ENCODE measurements around the gene AGBL1.

Gene AGBL1

GRCh38 chr15:87031540-87032230 lies 952.0 kb downstream of the AGBL1 start:
- Histone ChIP-seq H2AFZ (ENCODE audit: low read depth, low read length) (no peak overlapping the region), H4K20me1 (ENCODE audit: insufficient read depth, low read length) (no peaks in the 10 kb centered on the region), H3K4me1 (ENCODE audit: insufficient read depth, low read length) (no peaks in the 10 kb centered on the region), H3K27me3 (ENCODE audit: insufficient read depth, low read length, poor library complexity) (no peaks in the 10 kb centered on the region), H3K4me2 (ENCODE audit: insufficient read depth, low read length) (no peak overlapping the region), H3K9ac (ENCODE audit: low read depth, low read length) (no peak overlapping the region), H3K4me3 (ENCODE audit: low read depth in 1 of 2, low read length in 2 of 2) (no peak overlapping the region), H3K36me3 (ENCODE audit: insufficient read depth, low read length) (no peaks in the 10 kb centered on the region), H3K79me2 (ENCODE audit: insufficient read depth, low read length) (no peaks in the 10 kb centered on the region), H3K9me3 (ENCODE audit: insufficient read depth, low read length, severe bottlenecking) (no peaks in the 10 kb centered on the region), H3K27ac (ENCODE audit: low read length) (no peak overlapping the region)
- TF ChIP-seq EZH2 (IDR thresholded peaks at IDR 0.05; ENCODE audit: borderline replicate concordance, low read depth, low read length, severe bottlenecking) (no peak), CTCF (IDR thresholded peaks at IDR 0.05; ENCODE audit: borderline replicate concordance, extremely low read depth, low read length, poor library complexity, severe bottlenecking) (no peak)
- DNase-seq, result no peak
- no peak for ATAC-seq (ENCODE audit: insufficient read depth, low read depth)

GRCh38 chr15:87032295-87032694 lies 952.6 kb downstream of the AGBL1 start:
- Histone ChIP-seq H3K4me1 (ENCODE audit: insufficient read depth, low read length) (no peaks in the 10 kb centered on the region), H3K27ac (ENCODE audit: low read length) (no peak overlapping the region), H3K9ac (ENCODE audit: low read depth, low read length) (no peak overlapping the region), H3K4me3 (ENCODE audit: low read depth in 1 of 2, low read length in 2 of 2) (no peak overlapping the region), H3K36me3 (ENCODE audit: insufficient read depth, low read length) (no peaks in the 10 kb centered on the region), H3K9me3 (ENCODE audit: insufficient read depth, low read length, severe bottlenecking) (no peaks in the 10 kb centered on the region), H3K79me2 (ENCODE audit: insufficient read depth, low read length) (no peaks in the 10 kb centered on the region), H3K27me3 (ENCODE audit: insufficient read depth, low read length, poor library complexity) (no peaks in the 10 kb centered on the region), H3K4me2 (ENCODE audit: insufficient read depth, low read length) (no peak overlapping the region), H2AFZ (ENCODE audit: low read depth, low read length) (no peak overlapping the region), H4K20me1 (ENCODE audit: insufficient read depth, low read length) (no peaks in the 10 kb centered on the region)
- TF ChIP-seq EZH2 (IDR thresholded peaks at IDR 0.05; ENCODE audit: borderline replicate concordance, low read depth, low read length, severe bottlenecking) (no peak), CTCF (IDR thresholded peaks at IDR 0.05; ENCODE audit: borderline replicate concordance, extremely low read depth, low read length, poor library complexity, severe bottlenecking) (no peak)
- no peak for ATAC-seq (ENCODE audit: insufficient read depth, low read depth)
- DNase-seq, result no peak

GRCh38 chr15:87033056-87033455 lies 953.4 kb downstream of the AGBL1 start:
- Histone ChIP-seq H2AFZ (ENCODE audit: low read depth, low read length) (no peak overlapping the region), H3K27me3 (ENCODE audit: insufficient read depth, low read length, poor library complexity) (no peaks in the 10 kb centered on the region), H3K9ac (ENCODE audit: low read depth, low read length) (no peak overlapping the region), H4K20me1 (ENCODE audit: insufficient read depth, low read length) (no peaks in the 10 kb centered on the region), H3K9me3 (ENCODE audit: insufficient read depth, low read length, severe bottlenecking) (no peaks in the 10 kb centered on the region), H3K79me2 (ENCODE audit: insufficient read depth, low read length) (no peaks in the 10 kb centered on the region), H3K4me3 (ENCODE audit: low read depth in 1 of 2, low read length in 2 of 2) (no peak overlapping the region), H3K36me3 (ENCODE audit: insufficient read depth, low read length) (no peaks in the 10 kb centered on the region), H3K4me1 (ENCODE audit: insufficient read depth, low read length) (no peaks in the 10 kb centered on the region), H3K27ac (ENCODE audit: low read length) (no peak overlapping the region), H3K4me2 (ENCODE audit: insufficient read depth, low read length) (no peak overlapping the region)
- TF ChIP-seq EZH2 (IDR thresholded peaks at IDR 0.05; ENCODE audit: borderline replicate concordance, low read depth, low read length, severe bottlenecking), result no peak
- no peak for TF ChIP-seq CTCF (IDR thresholded peaks at IDR 0.05; ENCODE audit: borderline replicate concordance, extremely low read depth, low read length, poor library complexity, severe bottlenecking)
- ATAC-seq (ENCODE audit: insufficient read depth, low read depth), result no peak
- DNase-seq, result no peak

All from DND-41 (cell line).